Osteoblast (primary cell): ENCODE data around the gene LARP4B. TPM values are rescaled to one million over a fixed set of nuclear protein-coding genes. Genes with fewer than 3 reads are reported as not detected.

Experiments
- DNase-seq: peaks from one replicate; pipeline ENCODE4 v3.0.0; 2011; ENCODE audit warnings: low spot score, mixed read lengths; ENCODE audit not compliant: insufficient read length; ENCODE audit errors: missing footprints
- H2AFZ ChIP-seq: 2 replicates; pipeline ENCODE4 v1.6.0; 2011; ENCODE audit warnings: mild to moderate bottlenecking, low read length
- H3K27ac ChIP-seq: 2 replicates; pipeline ENCODE4 v1.5.1; 2011; ENCODE audit warnings: mild to moderate bottlenecking, low read depth, low read length, moderate library complexity
- H3K27me3 ChIP-seq: 2 replicates; pipeline ENCODE4 v1.6.0; 2012; ENCODE audit warnings: mild to moderate bottlenecking, control low read depth, inconsistent platforms, low read length, moderate library complexity; ENCODE audit not compliant: insufficient read depth
- H3K36me3 ChIP-seq: 2 replicates; pipeline ENCODE4 v1.5.1; 2011; ENCODE audit warnings: mild to moderate bottlenecking, low read length, control low read depth, moderate library complexity; ENCODE audit not compliant: insufficient read depth
- H3K4me1 ChIP-seq: 2 replicates; pipeline ENCODE4 v1.5.1; 2011; ENCODE audit warnings: mild to moderate bottlenecking, low read length, control low read depth, moderate library complexity; ENCODE audit not compliant: insufficient read depth
- H3K4me2 ChIP-seq: 2 replicates; pipeline ENCODE4 v1.6.0; 2011; ENCODE audit warnings: mild to moderate bottlenecking, low read length; ENCODE audit not compliant: insufficient read depth
- H3K4me3 ChIP-seq: fragments of 200-600 bp; sonication (generic); 3 replicates; pipeline ENCODE4 v1.5.1; 2012; ENCODE audit warnings: mild to moderate bottlenecking, low read length, inconsistent platforms; ENCODE audit not compliant: insufficient read depth
- H3K79me2 ChIP-seq: 2 replicates; pipeline ENCODE4 v1.6.0; 2012; ENCODE audit warnings: mild to moderate bottlenecking, low read length, control low read depth, inconsistent platforms; ENCODE audit not compliant: insufficient read depth
- H3K9me3 ChIP-seq: 2 replicates; pipeline ENCODE4 v1.5.1; 2011; ENCODE audit warnings: low read depth, low read length, control low read depth
- H4K20me1 ChIP-seq: 2 replicates; pipeline ENCODE4 v1.6.0; 2012; ENCODE audit warnings: mild to moderate bottlenecking, low read length, control low read depth; ENCODE audit not compliant: insufficient read depth
- CTCF ChIP-seq: IDR thresholded peaks from 2 replicates; pipeline ENCODE4 v1.5.1; 2011; ENCODE audit warnings: mild to moderate bottlenecking, low read depth, low read length, moderate library complexity; ENCODE audit errors: extremely low read depth
- total RNA-seq: library from RNA; depleted of rRNA; stranded (reverse); fragments of >200 nt; gene quantifications from 2 replicates; pipeline ENCODE4 v1.2.3, GENCODE V29; 2012

The LARP4B gene
- total RNA-seq, 1 donor = 46.0 TPM

GRCh38 chr10:869171-869570 lies 62.3 kb downstream of the LARP4B start:
- H4K20me1 ChIP-seq = peaks cover 36% of the 10 kb centered on the region
- no peak for DNase-seq

DNA sequence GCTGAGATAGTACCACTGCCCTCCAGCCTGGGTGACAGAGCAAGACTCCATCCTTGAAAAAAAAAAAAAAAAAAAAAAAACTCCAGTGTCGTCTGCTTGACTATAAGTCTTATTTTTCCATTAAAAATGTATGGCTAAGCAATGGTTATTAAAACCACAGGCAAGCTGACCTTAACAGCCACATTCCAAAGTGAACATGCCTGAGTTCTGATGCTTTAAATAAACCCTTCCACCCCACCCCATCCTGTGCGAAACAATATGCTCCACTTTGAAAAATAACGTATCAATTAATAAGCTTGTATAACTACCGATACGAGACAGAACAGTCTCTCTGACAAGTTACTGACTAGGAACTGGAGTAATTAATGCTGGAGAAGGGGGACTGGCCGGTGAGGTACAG lies 63.7 kb downstream of the LARP4B start:
- Histone ChIP-seq H3K79me2 (peaks cover 88% of the 10 kb centered on the region), H3K4me3 (no peak overlapping the region), H3K4me1 (no peaks in the 10 kb centered on the region), H3K9me3 (no peaks in the 10 kb centered on the region), H3K4me2 (no peak overlapping the region), H3K27ac (no peak overlapping the region), H3K36me3 (peaks cover 36% of the 10 kb centered on the region), H2AFZ (no peak overlapping the region), H3K27me3 (no peaks in the 10 kb centered on the region), H4K20me1 (peaks cover 36% of the 10 kb centered on the region)
- DNase-seq = no peak
- no peak for TF ChIP-seq CTCF

More at GRCh38 chr10:869171-869570, 62.3 kb downstream of the LARP4B start:
- no peak overlapping the region for H3K4me2 ChIP-seq
- H3K9me3 ChIP-seq = no peaks in the 10 kb centered on the region
- H3K4me3 ChIP-seq = no peak overlapping the region
- H3K79me2 ChIP-seq = peaks cover 93% of the 10 kb centered on the region
- peaks cover 26% of the 10 kb centered on the region for H3K36me3 ChIP-seq
- H2AFZ ChIP-seq = no peak overlapping the region
- no peak for TF ChIP-seq CTCF
- H3K4me1 ChIP-seq = no peaks in the 10 kb centered on the region
- H3K27ac ChIP-seq = no peak overlapping the region
- no peaks in the 10 kb centered on the region for H3K27me3 ChIP-seq

DNA sequence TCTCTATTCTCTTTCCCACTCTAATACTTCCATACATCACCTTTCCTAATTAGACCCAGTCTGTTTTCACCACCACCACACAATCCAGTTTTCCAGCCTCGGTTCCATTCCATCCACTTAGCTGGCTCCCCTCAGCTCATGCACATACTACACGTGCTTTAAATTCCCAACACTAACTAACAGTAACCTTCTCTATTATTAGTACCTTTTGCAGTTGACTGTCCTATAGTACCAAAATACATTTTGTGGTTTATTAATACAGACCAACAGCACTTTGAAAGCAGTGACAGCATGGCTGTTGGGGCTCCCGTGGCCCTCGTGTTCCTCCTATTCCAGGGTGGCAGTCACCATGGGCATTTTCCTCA lies 64.9 kb downstream of the LARP4B start:
- Histone ChIP-seq H4K20me1 (peaks cover 30% of the 10 kb centered on the region), H3K9me3 (no peaks in the 10 kb centered on the region), H3K4me2 (no peak overlapping the region), H3K79me2 (peaks cover 79% of the 10 kb centered on the region), H3K27ac (no peak overlapping the region), H3K27me3 (no peaks in the 10 kb centered on the region), H2AFZ (no peak overlapping the region), H3K4me1 (no peaks in the 10 kb centered on the region), H3K4me3 (no peak overlapping the region), H3K36me3 (peaks cover 37% of the 10 kb centered on the region)
- no peak for TF ChIP-seq CTCF
- no peak for DNase-seq

DNA sequence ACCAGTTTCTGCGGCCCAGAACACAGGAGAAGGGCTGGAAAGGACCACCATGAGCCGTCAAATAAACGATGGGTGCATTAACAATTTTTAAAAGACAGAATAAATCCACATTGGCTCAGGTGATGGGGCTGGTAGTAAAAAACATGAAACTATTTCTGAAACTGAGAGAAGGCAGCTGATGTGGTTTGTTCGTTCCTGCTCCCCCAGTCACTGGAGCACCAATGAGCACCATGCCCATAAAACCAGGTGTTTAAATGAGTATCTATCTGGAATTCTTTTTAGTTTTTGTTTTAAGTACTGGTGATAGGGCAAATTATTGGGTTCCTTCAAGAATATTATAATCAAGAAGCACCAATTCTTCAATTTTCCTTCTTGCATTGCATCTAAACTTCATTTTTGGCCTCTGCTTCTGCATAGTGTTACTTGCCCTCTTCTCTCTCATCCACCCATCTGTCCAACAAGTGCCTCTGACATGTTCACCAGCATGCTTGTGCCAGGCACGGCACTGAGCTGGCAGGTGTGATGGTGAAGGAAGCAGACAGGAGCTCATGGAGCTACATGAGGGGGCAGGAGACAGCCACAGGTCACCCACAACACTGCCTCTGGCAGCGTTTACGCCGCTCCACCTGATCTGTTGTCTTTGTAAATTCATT lies 65.5 kb downstream of the LARP4B start:
- H3K4me2 ChIP-seq = no peak overlapping the region
- DNase-seq = no peak
- no peak overlapping the region for H3K4me3 ChIP-seq
- no peaks in the 10 kb centered on the region for H3K4me1 ChIP-seq
- H3K36me3 ChIP-seq = peaks cover 41% of the 10 kb centered on the region
- no peak for TF ChIP-seq CTCF
- peaks cover 30% of the 10 kb centered on the region for H4K20me1 ChIP-seq
- peaks cover 76% of the 10 kb centered on the region for H3K79me2 ChIP-seq
- no peaks in the 10 kb centered on the region for H3K27me3 ChIP-seq
- H3K27ac ChIP-seq = no peak overlapping the region
- H3K9me3 ChIP-seq = no peaks in the 10 kb centered on the region
- no peak overlapping the region for H2AFZ ChIP-seq
